Thoracic aorta (tissue), 2 donors: ENCODE measurements around the gene PRRT1B. TPM values are rescaled to one million over a fixed set of nuclear protein-coding genes. Genes with fewer than 3 reads are reported as not detected.

Experiments
- ATAC-seq: fragments of 150-250 bp; one replicate; pipeline ENCODE4 v1.8.0; 2017; ENCODE audit warnings: low read depth; ENCODE audit not compliant: insufficient number of reproducible peaks, low FRiP score
- DNase-seq: peaks from one replicate; pipeline ENCODE4 v3.0.0-alpha.2; 2020; ENCODE audit warnings: low spot score
- H3K27ac ChIP-seq, 2 donors: fragments of 200-600 bp; sonication (generic); 1 replicate in 1 of 2; 2 replicates in 1 of 2; pipeline ENCODE4 v1.5.1; 2016; ENCODE audit warnings: mild to moderate bottlenecking in 2 of 2, moderate library complexity in 2 of 2
- H3K27me3 ChIP-seq: fragments of 200-600 bp; sonication (generic); replicated peaks from 2 replicates; pipeline ENCODE4 v1.6.0; 2016; ENCODE audit warnings: mild to moderate bottlenecking; ENCODE audit not compliant: insufficient read depth
- H3K36me3 ChIP-seq: fragments of 200-600 bp; sonication (generic); one replicate; pipeline ENCODE4 v1.5.1; 2016
- H3K4me1 ChIP-seq, 2 donors: fragments of 200-600 bp; sonication (generic); 1 replicate in 1 of 2; 2 replicates in 1 of 2; pipeline versions ENCODE4 v1.5.1 to v1.6.0; 2016; ENCODE audit warnings: low read depth in 2 of 2, mild to moderate bottlenecking in 1 of 2; ENCODE audit not compliant: control insufficient read depth in 1 of 2
- H3K4me3 ChIP-seq: fragments of 200-600 bp; sonication (generic); 2 replicates; pipeline ENCODE4 v1.5.1; 2016; ENCODE audit warnings: mild to moderate bottlenecking
- H3K9me3 ChIP-seq: fragments of 200-600 bp; sonication (generic); 2 replicates; pipeline ENCODE4 v1.5.1; 2016
- CTCF ChIP-seq: fragments of 200-600 bp; sonication (generic); IDR thresholded peaks from one replicate; pipeline ENCODE4 v1.5.1; 2019; ENCODE audit warnings: antibody characterized with exemption
- total RNA-seq, 2 donors: library from RNA; depleted of rRNA; stranded (reverse); fragments of >200 nt; gene quantifications; one replicate each; pipeline versions ENCODE4 v1.1.0 to v1.2.3, GENCODE V29; 2016

The PRRT1B gene
- total RNA-seq, 2 donors from 2014 or later, result not detected

- H3K27ac ChIP-seq, result no peak overlapping the region
- peaks cover 59% of the 10 kb centered on the region for H3K36me3 ChIP-seq
- ATAC-seq (no peak), DNase-seq (no peak)
- no peak for TF ChIP-seq CTCF
- no peaks in the 10 kb centered on the region for H3K4me1 ChIP-seq
- no peak overlapping the region for H3K4me3 ChIP-seq
- no peaks in the 10 kb centered on the region for H3K9me3 ChIP-seq
- H3K27me3 ChIP-seq, result no peaks in the 10 kb centered on the region
These were observed 42.0 kb downstream of the PRRT1B start for GRCh38 chr9:131587331-131587730.

- H3K27me3 ChIP-seq, result no peaks in the 10 kb centered on the region
- peaks cover 54% of the 10 kb centered on the region for H3K36me3 ChIP-seq
- H3K4me1 ChIP-seq, result no peaks in the 10 kb centered on the region
- no peaks in the 10 kb centered on the region for H3K9me3 ChIP-seq
- no peak overlapping the region for H3K27ac ChIP-seq
- no peak for TF ChIP-seq CTCF
- ATAC-seq, result no peak
- no peak for DNase-seq
- H3K4me3 ChIP-seq, result no peak overlapping the region
These were observed 42.6 kb downstream of the PRRT1B start for GRCh38 chr9:131587906-131588305.

GRCh38 chr9:131588396-131588795 is 43.1 kb downstream of the PRRT1B start:
- no peak for ATAC-seq
- no peak for DNase-seq
- peaks cover 49% of the 10 kb centered on the region for H3K36me3 ChIP-seq
- H3K4me1 ChIP-seq, result no peaks in the 10 kb centered on the region
- H3K27me3 ChIP-seq, result no peaks in the 10 kb centered on the region
- no peak for TF ChIP-seq CTCF
- H3K27ac ChIP-seq, result no peak overlapping the region
- H3K9me3 ChIP-seq, result no peaks in the 10 kb centered on the region
- H3K4me3 ChIP-seq, result no peak overlapping the region

- no peak for ATAC-seq
- Histone ChIP-seq H3K9me3 (no peaks in the 10 kb centered on the region), H3K36me3 (peaks cover 47% of the 10 kb centered on the region), H3K4me3 (no peak overlapping the region), H3K4me1 (no peaks in the 10 kb centered on the region), H3K27me3 (no peaks in the 10 kb centered on the region), H3K27ac (no peak overlapping the region)
- no peak for TF ChIP-seq CTCF
- DNase-seq, result no peak
These were observed 43.9 kb downstream of the PRRT1B start for GRCh38 chr9:131589124-131589711.

GRCh38 chr9:131589993-131590392 is 44.7 kb downstream of the PRRT1B start:
- H3K9me3 ChIP-seq, result no peaks in the 10 kb centered on the region
- ATAC-seq (no peak), DNase-seq (no peak)
- no peaks in the 10 kb centered on the region for H3K4me1 ChIP-seq
- no peaks in the 10 kb centered on the region for H3K27me3 ChIP-seq
- peaks cover 46% of the 10 kb centered on the region for H3K36me3 ChIP-seq
- H3K4me3 ChIP-seq, result no peak overlapping the region
- TF ChIP-seq CTCF, result no peak
- no peak overlapping the region for H3K27ac ChIP-seq
